ENCODE results near the gene SRPK3.

The SRPK3 gene

GRCh38 chrX:153784325-153784967 is 3.6 kb downstream of the SRPK3 start:
- DNase-seq (ENCODE audit: low read depth) = no peak

GRCh38 chrX:153786669-153787068 is 5.8 kb downstream of the SRPK3 start:
- DNase-seq (ENCODE audit: low read depth) = no peak

GRCh38 chrX:153789654-153790053 is 8.8 kb downstream of the SRPK3 start:
- no peak for DNase-seq (ENCODE audit: low read depth)

GRCh38 chrX:153791104-153791852 is 10.4 kb downstream of the SRPK3 start:
- no peak for DNase-seq (ENCODE audit: low read depth)

GRCh38 chrX:153792368-153792767 is 11.5 kb downstream of the SRPK3 start:
- DNase-seq (ENCODE audit: low read depth) = no peak

GRCh38 chrX:153793291-153793690 is 12.4 kb downstream of the SRPK3 start:
- peak; percentile 32 for DNase-seq (ENCODE audit: low read depth)

GRCh38 chrX:153794018-153794896 is 13.4 kb downstream of the SRPK3 start, which contains the start of the genes IDH3G and SSR4:
TSS of gene IDH3G (minus strand) at chrX:153794375. CDS start at chrX:153794326, 49 bp downstream.
TSS of gene SSR4 (plus strand) at chrX:153794668. CDS start at chrX:153794688, 20 bp downstream.
- peak; percentile 92 for DNase-seq (ENCODE audit: low read depth)

- peak; percentile 42 for DNase-seq (ENCODE audit: low read depth)
These were observed 14.3 kb downstream of the SRPK3 start for GRCh38 chrX:153794897-153795816.

GRCh38 chrX:153797415-153798015 is 16.7 kb downstream of the SRPK3 start:
- DNase-seq (ENCODE audit: low read depth) = no peak

GRCh38 chrX:153799326-153799725 is 18.5 kb downstream of the SRPK3 start:
- DNase-seq (ENCODE audit: low read depth) = no peak

- DNase-seq (ENCODE audit: low read depth) = no peak
These were observed 19.4 kb downstream of the SRPK3 start for GRCh38 chrX:153800177-153800722.

GRCh38 chrX:153800746-153801145 is 19.9 kb downstream of the SRPK3 start:
- DNase-seq (ENCODE audit: low read depth) = no peak

GRCh38 chrX:153801669-153802068 is 20.8 kb downstream of the SRPK3 start:
- DNase-seq (ENCODE audit: low read depth) = no peak

- no peak for DNase-seq (ENCODE audit: low read depth)
These were observed 21.7 kb downstream of the SRPK3 start for GRCh38 chrX:153802513-153803045.

- no peak for DNase-seq (ENCODE audit: low read depth)
These were observed 22.6 kb downstream of the SRPK3 start for GRCh38 chrX:153803211-153804099.

GRCh38 chrX:153804100-153804595 is 23.3 kb downstream of the SRPK3 start:
- no peak for DNase-seq (ENCODE audit: low read depth)

GRCh38 chrX:153804621-153805020 is 23.8 kb downstream of the SRPK3 start:
- no peak for DNase-seq (ENCODE audit: low read depth)

GRCh38 chrX:153805436-153805835 is 24.6 kb downstream of the SRPK3 start:
- no peak for DNase-seq (ENCODE audit: low read depth)

GRCh38 chrX:153806999-153807575 is 26.2 kb downstream of the SRPK3 start:
- no peak for DNase-seq (ENCODE audit: low read depth)
